HG03342 (cell line): ENCODE data around the gene ACO1.

ENCODE experiments used
- ATAC-seq: cut with Tn5 transposase; IDR thresholded peaks from one replicate; pipeline ENCODE4 v1.9.1; 2021; ENCODE audit warnings: mild to moderate bottlenecking, moderate library complexity; ENCODE audit not compliant: unreplicated experiment

ACO1 gene

DNA sequence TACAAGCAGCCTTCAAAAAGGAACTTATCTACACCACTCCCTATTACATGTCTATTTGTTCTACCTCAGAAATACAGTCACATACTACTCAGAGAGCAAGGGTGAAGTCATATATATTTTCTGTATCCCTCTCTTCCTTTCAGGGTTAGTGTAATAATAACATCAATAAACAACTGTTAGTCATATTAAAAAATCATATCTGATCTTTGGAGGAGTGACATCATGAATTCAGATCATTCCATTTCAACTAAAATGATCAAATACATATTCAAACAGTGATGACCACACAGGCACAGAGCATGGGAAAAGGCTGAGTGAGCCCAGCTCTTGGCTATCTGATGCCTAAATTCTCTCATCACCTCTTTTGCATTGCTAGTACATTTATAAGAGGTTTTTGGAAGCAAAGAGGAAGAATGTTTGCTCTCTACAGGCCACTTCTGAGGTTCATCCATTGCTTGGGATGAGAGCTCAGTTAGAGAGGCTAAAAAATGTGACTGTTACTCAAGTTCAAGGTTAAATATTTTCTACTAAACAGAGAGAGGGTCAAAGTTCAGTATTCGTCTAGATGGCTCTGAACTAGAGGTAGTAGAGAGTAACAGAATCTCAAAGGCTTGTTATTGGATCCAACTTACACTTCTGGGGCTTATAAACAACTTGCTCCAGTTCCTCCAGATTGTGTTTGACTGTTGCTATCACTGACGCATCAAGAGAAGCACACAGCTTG is 102.6 kb downstream of the ACO1 start:
- no peak for ATAC-seq

DNA sequence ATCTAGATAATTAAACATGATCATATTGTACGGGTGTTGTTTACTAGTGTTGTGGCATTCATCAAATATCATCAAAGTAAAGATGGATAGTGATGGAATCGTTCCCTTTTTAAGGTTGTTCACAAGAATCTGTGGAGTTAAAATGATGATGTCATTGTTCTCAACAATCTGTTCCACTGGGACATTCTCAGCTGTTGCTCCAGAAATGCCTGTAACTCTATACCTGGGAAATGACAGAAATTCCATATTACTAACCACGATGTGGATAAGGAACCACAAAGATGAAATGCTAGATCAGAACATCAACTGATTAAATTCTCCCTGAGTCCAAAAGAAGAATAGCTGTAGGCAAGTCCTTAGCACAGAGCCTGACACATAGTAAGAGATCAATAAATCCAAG is 103.5 kb downstream of the ACO1 start:
- no peak for ATAC-seq

DNA sequence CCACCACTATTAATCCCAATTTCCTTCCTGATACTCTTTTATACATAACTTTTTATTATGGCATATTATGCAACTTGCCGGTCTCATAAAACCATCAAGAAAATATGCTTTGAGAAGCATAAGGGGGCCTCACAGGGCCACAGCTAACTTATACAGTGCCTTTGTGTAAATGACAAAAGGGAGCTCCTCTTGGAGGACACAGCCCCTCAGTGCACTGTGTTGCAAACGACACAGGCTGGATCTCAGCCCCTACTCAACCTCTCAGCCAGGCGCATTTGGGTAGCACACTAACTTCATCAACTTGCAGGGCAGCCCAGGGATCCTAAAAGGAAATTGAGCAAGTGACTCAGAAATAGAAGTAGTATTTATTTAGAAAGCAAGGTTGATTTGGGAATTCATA is 106.2 kb downstream of the ACO1 start:
- no peak for ATAC-seq

DNA sequence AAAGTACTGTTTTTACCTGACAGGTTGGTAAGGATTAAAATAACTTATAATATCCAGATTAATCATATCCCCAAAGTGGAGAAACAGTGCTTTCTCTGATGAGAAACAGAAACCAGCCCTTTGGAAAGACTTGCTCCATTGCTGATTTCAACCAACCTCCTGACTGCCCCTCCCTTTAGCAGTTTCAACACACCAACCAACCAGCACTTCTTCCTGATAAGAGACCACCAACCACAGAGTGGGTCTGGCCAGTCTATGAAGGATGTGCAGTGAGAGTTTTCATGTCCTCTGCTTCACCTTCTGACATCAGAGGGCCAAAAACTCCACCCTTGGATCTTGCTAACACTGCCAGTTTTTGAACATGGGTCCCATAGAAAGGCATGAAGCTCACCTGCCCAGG is 113.5 kb downstream of the ACO1 start:
- ATAC-seq = no peak

DNA sequence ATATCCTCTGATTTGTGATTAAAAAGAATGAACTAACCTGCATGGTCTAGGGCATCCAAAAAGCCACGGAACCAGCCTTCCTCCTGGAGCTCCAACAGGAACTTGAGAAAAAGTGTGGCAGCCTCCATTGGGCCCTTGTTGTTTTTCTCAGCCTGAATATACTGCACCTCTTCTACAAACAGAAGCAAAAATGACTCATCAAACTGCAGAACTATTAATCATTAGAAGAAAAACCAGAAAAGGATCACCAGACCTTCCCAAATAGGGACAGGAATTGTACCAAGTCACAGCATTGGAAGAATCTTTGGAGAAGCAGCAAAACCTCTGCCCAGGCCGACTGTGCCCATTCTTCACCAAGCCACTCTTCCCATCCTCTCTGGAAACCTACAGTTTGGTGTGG is 116.3 kb downstream of the ACO1 start:
- no peak for ATAC-seq

DNA sequence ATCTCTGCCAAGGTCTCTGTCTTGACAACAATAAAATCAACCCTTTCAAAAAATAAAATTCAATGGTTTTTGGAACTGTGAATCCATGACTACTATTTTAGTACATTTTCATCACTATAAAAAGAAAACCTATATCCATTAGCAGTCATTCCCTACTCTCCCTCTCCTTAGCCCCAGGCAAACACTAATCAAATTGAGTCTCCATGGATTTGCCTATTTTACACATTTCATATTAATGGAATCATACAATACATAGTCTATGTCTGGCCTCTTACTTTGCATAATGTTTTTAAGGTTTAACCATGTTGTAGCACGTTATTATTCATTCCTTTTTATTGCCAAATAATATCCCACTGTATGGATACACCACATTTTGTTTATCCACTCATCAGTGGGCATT is 117.4 kb downstream of the ACO1 start:
- ATAC-seq = no peak

DNA sequence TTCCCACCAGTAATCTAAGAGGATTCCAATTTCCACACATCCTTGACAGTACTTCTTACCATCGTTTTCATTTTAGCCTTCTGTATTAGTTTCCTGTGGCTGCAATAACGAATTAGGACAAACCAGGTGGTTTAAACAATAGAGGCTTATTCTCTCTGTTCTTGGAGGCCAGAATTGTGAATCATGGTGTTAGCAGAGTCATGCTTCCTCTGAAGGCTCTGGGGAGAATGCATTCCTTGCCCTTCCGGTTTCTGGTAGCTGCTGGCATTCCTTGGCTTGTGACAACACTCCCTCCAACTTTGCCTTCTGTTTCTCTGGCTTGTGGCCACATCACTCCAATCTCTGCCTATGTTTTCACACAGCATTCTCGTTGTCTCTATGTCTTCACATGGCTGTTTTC is 118.0 kb downstream of the ACO1 start:
- no peak for ATAC-seq

DNA sequence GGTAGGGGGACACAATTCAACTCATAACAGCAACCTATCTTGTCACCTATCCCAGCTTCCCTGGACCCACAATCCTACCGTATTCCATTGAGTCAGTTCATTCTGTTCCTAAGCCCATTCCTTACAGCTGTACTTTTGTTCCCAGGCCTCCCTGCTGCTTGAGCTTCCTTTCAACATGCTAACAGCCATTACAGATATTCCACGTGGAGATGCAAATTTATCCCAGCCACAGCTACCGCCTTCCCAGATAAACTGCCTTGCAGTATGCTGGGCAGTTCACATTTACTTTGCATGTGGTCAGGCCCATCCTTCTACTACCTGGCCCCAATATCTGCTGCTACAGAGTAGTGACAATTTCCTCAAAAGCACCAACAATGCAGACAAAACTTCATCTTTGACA is 118.6 kb downstream of the ACO1 start:
- ATAC-seq = no peak
